Measurements from ENCODE around the gene SNX9. TPM values are rescaled to one million over a fixed set of nuclear protein-coding genes. Genes with fewer than 3 reads are reported as not detected.

SNX9 gene
- total and polyA plus RNA-seq, 2 of the 4 experiments (the other 2 are of a cell fraction), result 35.3 to 41.2 TPM

DNA sequence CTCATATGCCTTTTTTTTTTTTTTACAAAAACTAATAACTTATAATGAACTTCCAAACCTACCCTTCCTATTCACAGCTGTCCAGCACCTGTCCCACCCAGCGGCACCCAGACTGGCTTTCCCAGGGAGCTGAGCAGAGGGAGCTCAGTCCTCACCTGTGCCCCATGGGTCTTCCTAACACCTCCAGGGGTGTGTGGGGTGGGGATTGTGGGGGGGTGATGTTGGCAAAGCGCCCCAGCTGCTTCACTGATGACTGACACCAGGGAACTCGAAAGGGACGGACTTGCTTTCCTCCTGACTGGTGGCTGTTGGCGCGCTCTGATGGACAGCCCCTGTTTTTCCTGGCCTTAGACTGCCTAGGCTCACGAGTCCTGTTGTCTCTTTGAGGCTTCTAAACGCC is 144.4 kb downstream of the SNX9 start:
- no peak for DNase-seq
- Histone ChIP-seq H3K27me3 (ENCODE audit: control insufficient read depth, insufficient read depth, low read length) (no peaks in the 10 kb centered on the region), H3K4me2 (ENCODE audit: low read depth, low read length) (no peak overlapping the region), H3K27ac (ENCODE audit: insufficient read depth, low read length) (no peak overlapping the region), H2BK20ac (ENCODE audit: low read depth, low read length) (no peak overlapping the region), H3K14ac (replicated peaks; ENCODE audit: low read depth, low read length) (no peak overlapping the region), H3K9me3 (ENCODE audit: control insufficient read depth, insufficient read depth, low read length) (no peaks in the 10 kb centered on the region), H3K4ac (ENCODE audit: low read depth, low read length) (no peak overlapping the region), H4K5ac (ENCODE audit: low read depth, low read length) (no peak overlapping the region), H2AFZ (replicated peaks; ENCODE audit: low read length, poor library complexity) (no peak overlapping the region), H4K91ac (ENCODE audit: insufficient read depth, low read depth, low read length) (no peak overlapping the region), H2BK120ac (ENCODE audit: low read depth, low read length) (no peak overlapping the region), H2AK5ac (ENCODE audit: low read depth, low read length) (0 out of 2 replicates have a peak overlapping the region, but pooled peaks have one; percentile 15), H3K9me1 (ENCODE audit: insufficient read depth, low read length) (0 out of 2 replicates have a peak, but pooled peaks cover 3% of the 10 kb centered on the region), H3K9ac (ENCODE audit: low read depth, low read length) (no peak overlapping the region), H2BK15ac (ENCODE audit: low read depth, low read length) (no peak overlapping the region), H2AK9ac (replicated peaks; ENCODE audit: low read depth, low read length, poor library complexity) (no peak overlapping the region), H3K79me1 (ENCODE audit: low read depth in 1 of 2, low read length in 2 of 2) (no peaks in the 10 kb centered on the region), H3K56ac (ENCODE audit: extremely low read depth, insufficient read depth, low read length) (no peak overlapping the region), H3K36me3 (ENCODE audit: control insufficient read depth, insufficient read depth, low read length) (no peaks in the 10 kb centered on the region), H4K8ac (ENCODE audit: low read depth in 2 of 2, low read length in 2 of 2) (no peak overlapping the region), H2BK5ac (ENCODE audit: low read depth, low read length, poor library complexity, severe bottlenecking) (no peak overlapping the region), H3K18ac (ENCODE audit: low read depth, low read length) (no peak overlapping the region), H3K4me1 (ENCODE audit: control insufficient read depth, insufficient read depth, low read length) (no peaks in the 10 kb centered on the region), H4K20me1 (ENCODE audit: insufficient read depth, low read length) (no peaks in the 10 kb centered on the region), H3K4me3 (ENCODE audit: insufficient read depth, low read depth, low read length) (no peak overlapping the region), H3K23ac (ENCODE audit: low read depth, low read length) (no peak overlapping the region)
- dilution Hi-C loops (cut with HindIII; ENCODE audit: low sequenced_read_pairs, unreplicated experiment), result no loop called here
- ChIA-PET POLR2A (ENCODE audit: unreplicated experiment) (no interaction called here), CTCF (interaction anchor here (0.6 kb wide), 1 partner anchor 141 kb away, joined by 4 read pairs; no protein-coding TSS in a partner anchor)
- intact Hi-C loops (cut with micrococcal nuclease), result no loop called here
- in situ Hi-C loops (cut with MboI; ENCODE audit: low sequenced_read_pairs), result no loop called here
- ATAC-seq (ENCODE audit: low read depth), result no peak
- BruUV-seq (replicated peaks), result no TSS peak
- WGBS, 2 experiments (ENCODE audit: extremely low coverage in 2 of 2, insufficient read length in 1 of 2), result 86% methylated on average over 6 of the region's 8 CpGs; no CpG with 5 or more reads in 1 of the 2 experiments
- TF ChIP-seq FOS (IDR thresholded peaks at IDR 0.05; ENCODE audit: low read depth, low read length), result no peak
- TF ChIP-seq, protein P1, sequence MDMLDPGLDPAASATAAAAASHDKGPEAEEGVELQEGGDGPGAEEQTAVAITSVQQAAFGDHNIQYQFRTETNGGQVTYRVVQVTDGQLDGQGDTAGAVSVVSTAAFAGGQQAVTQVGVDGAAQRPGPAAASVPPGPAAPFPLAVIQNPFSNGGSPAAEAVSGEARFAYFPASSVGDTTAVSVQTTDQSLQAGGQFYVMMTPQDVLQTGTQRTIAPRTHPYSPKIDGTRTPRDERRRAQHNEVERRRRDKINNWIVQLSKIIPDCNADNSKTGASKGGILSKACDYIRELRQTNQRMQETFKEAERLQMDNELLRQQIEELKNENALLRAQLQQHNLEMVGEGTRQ (IDR thresholded peaks at IDR 0.05; ENCODE audit: low read depth, low read length), result no peak
- no peak for TF ChIP-seq RFX5 (IDR thresholded peaks at IDR 0.05; ENCODE audit: low read depth, low read length)
- TF ChIP-seq BHLHE40 (IDR thresholded peaks at IDR 0.05; ENCODE audit: low read depth, low read length), result no peak
- no peak for TF ChIP-seq MAFK (IDR thresholded peaks at IDR 0.05; ENCODE audit: low read depth, low read length)
- TF ChIP-seq MAZ (IDR thresholded peaks at IDR 0.05; ENCODE audit: borderline replicate concordance, low read depth, low read length), result no peak
- no peak for TF ChIP-seq SMC3 (IDR thresholded peaks at IDR 0.05; ENCODE audit: low read depth, low read length)
- TF ChIP-seq RAD21 (IDR thresholded peaks at IDR 0.05; ENCODE audit: low read length), result no peak
- no peak for TF ChIP-seq MXI1 (IDR thresholded peaks at IDR 0.05; ENCODE audit: borderline replicate concordance, low read depth, low read length)
- TF ChIP-seq POLR2A (IDR thresholded peaks at IDR 0.05; ENCODE audit: low read depth, low read length), result no peak
- TF ChIP-seq CHD1 (IDR thresholded peaks at IDR 0.05; ENCODE audit: low read depth, low read length), result no peak
- TF ChIP-seq, protein P2, sequence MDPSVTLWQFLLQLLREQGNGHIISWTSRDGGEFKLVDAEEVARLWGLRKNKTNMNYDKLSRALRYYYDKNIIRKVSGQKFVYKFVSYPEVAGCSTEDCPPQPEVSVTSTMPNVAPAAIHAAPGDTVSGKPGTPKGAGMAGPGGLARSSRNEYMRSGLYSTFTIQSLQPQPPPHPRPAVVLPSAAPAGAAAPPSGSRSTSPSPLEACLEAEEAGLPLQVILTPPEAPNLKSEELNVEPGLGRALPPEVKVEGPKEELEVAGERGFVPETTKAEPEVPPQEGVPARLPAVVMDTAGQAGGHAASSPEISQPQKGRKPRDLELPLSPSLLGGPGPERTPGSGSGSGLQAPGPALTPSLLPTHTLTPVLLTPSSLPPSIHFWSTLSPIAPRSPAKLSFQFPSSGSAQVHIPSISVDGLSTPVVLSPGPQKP (IDR thresholded peaks at IDR 0.05; ENCODE audit: borderline replicate concordance, low read depth, low read length), result no peak
- no peak for TF ChIP-seq CEBPB (IDR thresholded peaks at IDR 0.05; ENCODE audit: low read depth, low read length)
- no peak for TF ChIP-seq NFE2L2 (IDR thresholded peaks at IDR 0.05; ENCODE audit: low read depth, low read length)

Data from IMR-90 (cell line).